ENCODE results near the gene SLC7A6.

SLC7A6 gene

DNA sequence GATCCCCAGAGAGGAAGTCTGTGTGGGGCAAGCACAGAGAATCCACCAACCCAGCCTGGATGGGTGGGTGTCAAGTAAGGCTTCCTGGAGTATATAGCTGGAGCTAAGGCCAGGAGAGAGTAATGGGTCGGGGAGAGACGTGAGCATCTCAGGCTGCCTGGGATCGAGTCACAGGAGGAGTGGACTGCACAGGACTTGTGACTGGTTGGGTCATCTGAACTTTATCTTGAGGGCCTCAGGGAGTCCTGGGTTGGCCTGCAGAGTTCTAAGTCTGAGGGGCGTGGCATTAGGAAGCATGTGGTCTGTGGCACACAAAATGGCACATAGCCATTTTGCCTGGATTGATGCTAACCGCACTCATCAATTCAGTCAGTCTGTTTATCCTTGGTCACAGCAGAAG, 17.7 kb upstream of the SLC7A6 start:
- TF ChIP-seq, protein P1, sequence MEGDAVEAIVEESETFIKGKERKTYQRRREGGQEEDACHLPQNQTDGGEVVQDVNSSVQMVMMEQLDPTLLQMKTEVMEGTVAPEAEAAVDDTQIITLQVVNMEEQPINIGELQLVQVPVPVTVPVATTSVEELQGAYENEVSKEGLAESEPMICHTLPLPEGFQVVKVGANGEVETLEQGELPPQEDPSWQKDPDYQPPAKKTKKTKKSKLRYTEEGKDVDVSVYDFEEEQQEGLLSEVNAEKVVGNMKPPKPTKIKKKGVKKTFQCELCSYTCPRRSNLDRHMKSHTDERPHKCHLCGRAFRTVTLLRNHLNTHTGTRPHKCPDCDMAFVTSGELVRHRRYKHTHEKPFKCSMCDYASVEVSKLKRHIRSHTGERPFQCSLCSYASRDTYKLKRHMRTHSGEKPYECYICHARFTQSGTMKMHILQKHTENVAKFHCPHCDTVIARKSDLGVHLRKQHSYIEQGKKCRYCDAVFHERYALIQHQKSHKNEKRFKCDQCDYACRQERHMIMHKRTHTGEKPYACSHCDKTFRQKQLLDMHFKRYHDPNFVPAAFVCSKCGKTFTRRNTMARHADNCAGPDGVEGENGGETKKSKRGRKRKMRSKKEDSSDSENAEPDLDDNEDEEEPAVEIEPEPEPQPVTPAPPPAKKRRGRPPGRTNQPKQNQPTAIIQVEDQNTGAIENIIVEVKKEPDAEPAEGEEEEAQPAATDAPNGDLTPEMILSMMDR (conservative IDR thresholded peaks at IDR 0.05; ENCODE audit: low read depth, low read length): no peak
- no peak for DNase-seq (ENCODE audit: low read depth)
- no peak overlapping the region for H3K4me3 ChIP-seq (ENCODE audit: low read depth, low read length)

DNA sequence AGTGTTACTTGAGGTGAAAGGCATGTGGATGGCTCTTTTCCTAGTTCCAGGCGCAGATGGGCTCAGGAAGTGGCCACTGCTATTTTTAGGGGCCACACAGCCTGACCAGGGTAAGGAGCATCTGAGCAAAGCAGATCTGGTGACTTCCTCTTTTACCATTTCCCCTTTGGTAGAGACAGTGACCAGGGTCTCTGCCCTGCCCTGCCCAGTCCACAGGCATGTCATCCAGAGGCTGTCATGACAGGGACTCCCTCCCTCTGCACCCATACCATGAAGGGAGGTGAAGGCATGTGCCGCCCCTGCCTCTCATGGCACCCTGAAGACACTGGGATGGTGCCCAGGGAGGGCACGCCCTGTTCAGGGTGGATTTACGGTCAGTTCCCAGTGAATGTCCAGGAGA, 16.9 kb upstream of the SLC7A6 start:
- DNase-seq (ENCODE audit: low read depth): no peak
- TF ChIP-seq, protein P1 (conservative IDR thresholded peaks at IDR 0.05; ENCODE audit: low read depth, low read length): no peak
- H3K4me3 ChIP-seq (ENCODE audit: low read depth, low read length): no peak overlapping the region

DNA sequence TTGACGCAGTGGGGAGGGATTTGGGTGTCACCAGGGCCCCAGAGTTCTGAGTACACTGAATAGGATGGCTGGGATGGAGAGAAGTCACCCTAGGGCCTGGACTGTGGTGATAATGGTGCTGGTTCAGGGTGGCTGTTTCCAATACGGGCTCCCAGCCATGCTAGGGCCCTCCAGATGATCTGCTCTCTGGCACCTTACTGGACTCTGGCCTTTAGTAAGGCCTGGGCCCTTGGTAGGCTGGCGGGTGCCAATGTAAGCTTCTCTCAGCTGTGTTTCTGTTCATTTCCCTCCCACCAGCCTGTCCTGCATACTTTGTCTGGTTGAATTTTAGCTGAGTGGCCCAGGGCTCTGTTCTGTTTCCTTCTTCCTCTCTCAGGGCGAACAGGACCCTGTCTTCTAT, 16.4 kb upstream of the SLC7A6 start:
- H3K4me3 ChIP-seq (ENCODE audit: low read depth, low read length): no peak overlapping the region
- DNase-seq (ENCODE audit: low read depth): no peak
- TF ChIP-seq, protein P1 (conservative IDR thresholded peaks at IDR 0.05; ENCODE audit: low read depth, low read length): no peak

DNA sequence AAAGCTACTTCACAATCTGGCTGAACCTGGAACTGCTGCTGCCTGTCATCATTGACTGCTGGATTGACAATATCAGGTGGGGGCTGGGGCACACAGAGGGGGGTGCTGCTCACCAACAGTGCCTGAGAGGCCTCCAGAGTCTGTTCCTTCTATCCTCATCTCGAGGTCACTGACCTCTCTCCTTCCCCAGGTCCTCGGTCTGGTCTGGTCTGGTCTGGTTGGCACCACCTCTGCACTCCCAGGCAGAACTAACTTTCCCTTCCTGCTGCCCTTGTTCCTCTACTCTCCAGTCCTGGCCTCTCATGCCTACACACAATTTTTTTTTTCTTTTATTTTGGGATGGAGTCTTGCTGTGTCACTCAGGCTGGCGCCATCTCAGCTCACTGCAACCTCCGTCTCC, 15.0 kb upstream of the SLC7A6 start:
- TF ChIP-seq, protein P1 (conservative IDR thresholded peaks at IDR 0.05; ENCODE audit: low read depth, low read length): no peak
- no peak overlapping the region for H3K4me3 ChIP-seq (ENCODE audit: low read depth, low read length)
- DNase-seq (ENCODE audit: low read depth): no peak

DNA sequence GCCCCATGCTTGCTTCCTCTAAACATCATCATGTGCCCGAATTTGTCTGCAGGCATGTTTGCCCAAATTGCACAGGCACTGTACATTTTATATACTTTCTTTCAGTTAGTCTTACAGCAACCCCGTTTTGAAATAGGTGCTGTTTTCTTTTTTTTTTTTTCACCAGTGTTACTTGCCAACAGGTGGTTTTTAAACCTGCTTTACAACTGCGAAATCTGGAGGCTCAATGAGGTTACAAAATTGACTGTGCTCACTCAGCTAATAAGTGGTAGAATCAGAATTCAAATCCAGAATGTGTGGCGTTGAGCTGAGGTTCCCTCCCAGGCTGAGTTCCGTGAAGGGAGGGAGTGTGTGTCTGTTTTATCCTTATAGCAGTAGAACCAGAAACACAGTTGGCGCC, 13.4 kb upstream of the SLC7A6 start:
- TF ChIP-seq, protein P1 (conservative IDR thresholded peaks at IDR 0.05; ENCODE audit: low read depth, low read length): no peak
- H3K4me3 ChIP-seq (ENCODE audit: low read depth, low read length): no peak overlapping the region

DNA sequence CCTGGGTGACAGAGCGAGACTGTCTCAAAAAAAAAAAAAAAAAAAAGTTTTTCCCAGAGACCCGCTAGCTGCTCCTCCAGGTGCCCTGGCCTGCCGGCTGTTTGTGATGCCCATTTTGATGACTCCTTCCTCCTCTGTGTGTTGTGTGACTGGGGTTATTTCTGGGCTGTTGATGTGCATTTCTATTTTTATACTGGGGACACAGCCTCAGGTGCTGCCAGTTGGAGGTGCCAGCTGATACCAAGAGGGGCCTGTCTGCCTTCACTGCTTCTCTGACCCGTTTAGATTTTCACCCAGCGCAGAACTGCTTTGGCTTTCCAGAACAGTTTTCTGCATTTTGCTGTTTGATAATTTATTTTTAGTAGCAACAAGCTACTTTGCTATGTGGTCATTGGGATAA, 12.5 kb upstream of the SLC7A6 start:
- TF ChIP-seq, protein P1 (conservative IDR thresholded peaks at IDR 0.05; ENCODE audit: low read depth, low read length): no peak

More for the DNA sequence above, 13.4 kb upstream of the SLC7A6 start:
- no peak for DNase-seq (ENCODE audit: low read depth)

DNA sequence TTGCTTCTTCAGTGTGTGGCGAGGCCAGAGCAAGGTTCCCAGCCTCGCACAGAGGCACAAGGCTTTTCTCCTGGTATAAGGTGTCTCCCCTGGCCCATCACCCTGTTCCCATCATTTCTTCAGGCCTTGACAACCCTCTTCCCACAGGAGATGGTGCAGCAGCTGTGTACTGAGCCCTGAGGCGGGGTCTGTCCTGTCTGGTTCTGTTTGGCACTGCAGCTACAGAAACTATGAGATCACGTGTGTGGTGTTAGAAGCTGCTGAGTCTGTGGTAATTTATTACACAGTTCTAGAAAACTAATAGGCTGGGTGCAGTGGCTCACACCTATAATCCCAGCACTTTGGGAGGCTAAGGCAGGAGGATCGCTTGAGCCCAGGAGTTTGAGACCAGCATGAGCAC, 11.9 kb upstream of the SLC7A6 start:
- DNase-seq (ENCODE audit: low read depth): no peak

More for the DNA sequence above, 12.5 kb upstream of the SLC7A6 start:
- H3K4me3 ChIP-seq (ENCODE audit: low read depth, low read length): no peak overlapping the region
- DNase-seq (ENCODE audit: low read depth): no peak

More for the DNA sequence above, 11.9 kb upstream of the SLC7A6 start:
- TF ChIP-seq, protein P1 (conservative IDR thresholded peaks at IDR 0.05; ENCODE audit: low read depth, low read length): no peak
- H3K4me3 ChIP-seq (ENCODE audit: low read depth, low read length): no peak overlapping the region

Data from choroid plexus epithelial cell (primary cell).